Endothelial cell of umbilical vein (primary cell): ENCODE measurements around the gene CALHM1. TPM values are rescaled to one million over a fixed set of nuclear protein-coding genes. Genes with fewer than 3 reads are reported as not detected.

Experiments used
- BruUV-seq: library from RNA; stranded (reverse); fragments of 400-500 nt; replicated peaks from 2 replicates; lab custom pipeline; 2021; lab: Mats Ljungman, UMichigan
- CTCF ChIA-PET: fragments of 300-600, 350-600 bp; sonication (Branson Sonifier 250); formaldehyde crosslinking; loops from one replicate; lab custom pipeline; 2021; ENCODE audit warnings: antibody characterized with exemption, inconsistent platforms; lab: Charles Lee
- POLR2A ChIA-PET: fragments of 300-600, 350-600 bp; sonication (Branson Sonifier 250); formaldehyde crosslinking; loops from one replicate; lab custom pipeline; 2021; ENCODE audit warnings: antibody characterized with exemption, inconsistent platforms; lab: Charles Lee
- DNase-seq: peaks from one replicate; pipeline ENCODE4 v3.0.0-alpha.2; 2011; ENCODE audit warnings: low read depth, low spot score
- FAIRE-seq: peaks from 2 replicates; lab custom pipeline; 2011; peaks lifted over from hg19 to GRCh38; lab: Jason Lieb, UNC
- H2AFZ ChIP-seq: 2 replicates; pipeline ENCODE4 v1.6.0; 2012; ENCODE audit warnings: low read depth, low read length, control low read depth, inconsistent platforms
- H3K27ac ChIP-seq: 2 replicates; pipeline ENCODE4 v1.5.1; 2011; ENCODE audit warnings: low read depth, mild to moderate bottlenecking, control low read depth, low read length, moderate library complexity; ENCODE audit not compliant: insufficient read depth
- H3K27me3 ChIP-seq, 2 experiments: 2 replicates each; pipeline versions ENCODE4 v1.6.0 to v1.6.1; 2011; ENCODE audit warnings: low read length in 2 of 2, mixed read lengths in 1 of 2; ENCODE audit not compliant: control insufficient read depth in 2 of 2, insufficient read depth in 2 of 2
- H3K36me3 ChIP-seq, 2 experiments: 2 replicates in 1 of 2; 3 replicates in 1 of 2; pipeline ENCODE4 v1.5.1; 2011; ENCODE audit warnings: low read length in 2 of 2, mild to moderate bottlenecking in 1 of 2, moderate library complexity in 1 of 2; ENCODE audit not compliant: control insufficient read depth in 2 of 2, insufficient read depth in 2 of 2; ENCODE audit errors: extremely low read depth in 1 of 2
- H3K4me1 ChIP-seq: 3 replicates; pipeline ENCODE4 v1.5.1; 2011; ENCODE audit warnings: mild to moderate bottlenecking, low read length; ENCODE audit not compliant: control insufficient read depth, insufficient read depth; ENCODE audit errors: extremely low read depth
- H3K4me2 ChIP-seq: 2 replicates; pipeline ENCODE4 v1.6.1; 2011; ENCODE audit warnings: low read length, control low read depth, mixed read lengths; ENCODE audit not compliant: insufficient read depth
- H3K4me3 ChIP-seq, 3 experiments: fragments of 200-600 bp in 1 of 3; sonication (generic), shearing (Covaris generic) in 1 of 3; replicated peaks in 1 of 3; 2 replicates each; pipeline ENCODE4 v1.5.1; 2011 to 2016; ENCODE audit warnings: control low read depth in 3 of 3, low read length in 3 of 3, mild to moderate bottlenecking in 2 of 3, inconsistent platforms in 1 of 3, low read depth in 1 of 3, moderate library complexity in 1 of 3; ENCODE audit not compliant: insufficient read depth in 1 of 3
- H3K79me2 ChIP-seq: 2 replicates; pipeline ENCODE4 v1.6.0; 2012; ENCODE audit warnings: low read length, inconsistent platforms; ENCODE audit not compliant: control insufficient read depth, insufficient read depth
- H3K9ac ChIP-seq: replicated peaks from 2 replicates; pipeline ENCODE3; 2011; ENCODE audit warnings: low read length, control low read depth; ENCODE audit not compliant: insufficient read depth; ENCODE audit errors: extremely low read depth
- H3K9me1 ChIP-seq: replicated peaks from 3 replicates; pipeline ENCODE4 v1.6.0; 2011; ENCODE audit warnings: mild to moderate bottlenecking, low read length; ENCODE audit not compliant: control insufficient read depth, insufficient read depth; ENCODE audit errors: extremely low read depth
- H3K9me3 ChIP-seq: replicated peaks from 2 replicates; pipeline ENCODE4 v1.5.1; 2012; ENCODE audit warnings: low read length, inconsistent platforms; ENCODE audit not compliant: control insufficient read depth, insufficient read depth
- H4K20me1 ChIP-seq: replicated peaks from 2 replicates; pipeline ENCODE3; 2011; ENCODE audit warnings: mild to moderate bottlenecking, low read length; ENCODE audit not compliant: control insufficient read depth, insufficient read depth; ENCODE audit errors: extremely low read depth
- EZH2 ChIP-seq: IDR thresholded peaks from 2 replicates; pipeline ENCODE4 v1.6.1; 2012; ENCODE audit warnings: borderline replicate concordance, low read depth, mild to moderate bottlenecking, moderate library complexity, low read length, inconsistent platforms; ENCODE audit not compliant: severe bottlenecking
- GATA2 ChIP-seq: IDR thresholded peaks from 2 replicates; pipeline ENCODE4 v1.7.0; 2011; ENCODE audit warnings: low read depth, mild to moderate bottlenecking, moderate library complexity, mixed read lengths, low read length; ENCODE audit not compliant: insufficient read length, insufficient read depth
- JUN ChIP-seq: IDR thresholded peaks from 2 replicates; pipeline ENCODE4 v1.6.1; 2011; ENCODE audit warnings: borderline replicate concordance, low read depth; ENCODE audit not compliant: insufficient read length, insufficient read depth
- POLR2A ChIP-seq: IDR thresholded peaks from 2 replicates; pipeline ENCODE4 v1.6.1; 2012; ENCODE audit warnings: low read depth, mild to moderate bottlenecking, control low read depth, low read length
- dilution Hi-C: fragments of 300-500 bp; cut with MboI; formaldehyde crosslinking; loops from one replicate; pipeline ENCODE4 v1.15.0; 2019; ENCODE audit warnings: low sequenced_read_pairs; ENCODE audit not compliant: extremely low pct_ligation_motif_present
- intact Hi-C: fragments of 100-400 bp; cut with micrococcal nuclease; formaldehyde crosslinking; loops from one replicate; pipeline ENCODE4 v1.10.0; 2022
- polyA plus RNA-seq, 4 experiments: library from polyadenylated mRNA; depleted of rRNA in 3 of 4; stranded (reverse) in 3 of 4; unstranded in 1 of 4; fragments of >200 nt; gene quantifications; 2 replicates each; pipeline versions ENCODE4 v1.2.1 to v1.2.3, GENCODE V29; 2011 to 2012; ENCODE audit warnings: missing spikeins in 1 of 4
- total RNA-seq: library from RNA; stranded (reverse); gene quantifications from 2 replicates; pipeline ENCODE4 v1.2.3, GENCODE V29; 2021

CALHM1 gene
- total and polyA plus RNA-seq, 2 donors (not counting 3 experiments of a cell fraction or from before 2014, with no cell fraction given) = not detected

GRCh38 chr10:103474077-103474476, 15.4 kb upstream of the CALHM1 start:
- intact Hi-C loops = no loop called here

GRCh38 chr10:103473261-103473671, 14.6 kb upstream of the CALHM1 start:
- dilution Hi-C loops (no loop called here), intact Hi-C loops (no loop called here)
- no peak overlapping the region for H3K9ac ChIP-seq
- no peak for DNase-seq
- no peak overlapping the region for H3K4me3 ChIP-seq
- FAIRE-seq = no peak
- H3K9me3 ChIP-seq = no peaks in the 10 kb centered on the region
- H3K27me3 ChIP-seq = peaks cover 1 to 6% of the 10 kb centered on the region in 2 experiments
- BruUV-seq = no TSS peak
- H4K20me1 ChIP-seq = no peaks in the 10 kb centered on the region
- no peaks in the 10 kb centered on the region for H3K4me1 ChIP-seq
- POLR2A ChIA-PET = no interaction called here
- no peak overlapping the region for H3K27ac ChIP-seq
- peak overlapping the region; percentile 3 for H2AFZ ChIP-seq
- H3K79me2 ChIP-seq = no peaks in the 10 kb centered on the region
- H3K9me1 ChIP-seq = no peaks in the 10 kb centered on the region
- H3K4me2 ChIP-seq = no peak overlapping the region
- TF ChIP-seq POLR2A (no peak), JUN (no peak), GATA2 (no peak)
- no peaks in the 10 kb centered on the region for H3K36me3 ChIP-seq
- CTCF ChIA-PET = interaction anchor here (1.5 kb wide), 1 partner anchor 8 kb away, joined by 4 read pairs; no protein-coding TSS in a partner anchor

More at GRCh38 chr10:103474077-103474476, 15.4 kb upstream of the CALHM1 start:
- no peak overlapping the region for H2AFZ ChIP-seq
- H3K79me2 ChIP-seq = no peaks in the 10 kb centered on the region
- no TSS peak for BruUV-seq
- TF ChIP-seq EZH2 = no peak
- H3K27me3 ChIP-seq = peaks cover under 1 to 4% of the 10 kb centered on the region in 2 experiments
- no peaks in the 10 kb centered on the region for H3K36me3 ChIP-seq
- FAIRE-seq (no peak), DNase-seq (no peak)
- no peaks in the 10 kb centered on the region for H3K4me1 ChIP-seq
- H3K27ac ChIP-seq = no peak overlapping the region
- no peak overlapping the region for H3K4me2 ChIP-seq
- no peaks in the 10 kb centered on the region for H3K9me1 ChIP-seq
- H3K9ac ChIP-seq = no peak overlapping the region
- H3K4me3 ChIP-seq = no peak overlapping the region
- dilution Hi-C loops = no loop called here
- no peaks in the 10 kb centered on the region for H4K20me1 ChIP-seq
- ChIA-PET CTCF (interaction anchor here (1.0 kb wide), 1 partner anchor 11 kb away, joined by 3 read pairs; no protein-coding TSS in a partner anchor), POLR2A (no interaction called here)
- H3K9me3 ChIP-seq = no peaks in the 10 kb centered on the region
